Effector memory CD4-positive, alpha-beta T cell (primary cell): ENCODE data around the gene CARD8.

Experiments used
- DNase-seq, 3 donors: peaks; one replicate each; pipeline ENCODE4 v3.0.0-alpha.2; 2020
- H3K27ac ChIP-seq: 2 replicates; pipeline ENCODE4 v1.7.0; 2013; ENCODE audit warnings: mild to moderate bottlenecking, low read length, moderate library complexity; ENCODE audit not compliant: insufficient read depth, poor library complexity, severe bottlenecking
- H3K27me3 ChIP-seq: replicated peaks from 2 replicates; pipeline ENCODE4 v1.7.0; 2013; ENCODE audit warnings: mild to moderate bottlenecking, low read length; ENCODE audit not compliant: insufficient read depth, control insufficient read depth, poor library complexity, severe bottlenecking
- H3K36me3 ChIP-seq: 2 replicates; pipeline ENCODE4 v1.7.0; 2013; ENCODE audit warnings: mild to moderate bottlenecking, low read length, moderate library complexity; ENCODE audit not compliant: control insufficient read depth, insufficient read depth
- H3K4me1 ChIP-seq: 2 replicates; pipeline ENCODE4 v1.7.0; 2013; ENCODE audit warnings: low read length, mild to moderate bottlenecking; ENCODE audit not compliant: control insufficient read depth, insufficient read depth, poor library complexity, severe bottlenecking
- H3K4me3 ChIP-seq: 2 replicates; pipeline ENCODE4 v1.7.0; 2013; ENCODE audit warnings: low read length, low read depth, mild to moderate bottlenecking; ENCODE audit not compliant: insufficient read depth, poor library complexity, severe bottlenecking
- H3K9me3 ChIP-seq: 2 replicates; pipeline ENCODE4 v1.7.0; 2013; ENCODE audit warnings: mild to moderate bottlenecking, low read length, moderate library complexity; ENCODE audit not compliant: control insufficient read depth

CARD8 gene

GRCh38 chr19:48196321-48196763 lies 59.4 kb downstream of the CARD8 start:
- Histone ChIP-seq H3K27me3 (no peaks in the 10 kb centered on the region), H3K27ac (no peak overlapping the region), H3K4me3 (no peak overlapping the region), H3K36me3 (no peaks in the 10 kb centered on the region), H3K9me3 (no peaks in the 10 kb centered on the region), H3K4me1 (no peaks in the 10 kb centered on the region)
- DNase-seq: no peak

DNA sequence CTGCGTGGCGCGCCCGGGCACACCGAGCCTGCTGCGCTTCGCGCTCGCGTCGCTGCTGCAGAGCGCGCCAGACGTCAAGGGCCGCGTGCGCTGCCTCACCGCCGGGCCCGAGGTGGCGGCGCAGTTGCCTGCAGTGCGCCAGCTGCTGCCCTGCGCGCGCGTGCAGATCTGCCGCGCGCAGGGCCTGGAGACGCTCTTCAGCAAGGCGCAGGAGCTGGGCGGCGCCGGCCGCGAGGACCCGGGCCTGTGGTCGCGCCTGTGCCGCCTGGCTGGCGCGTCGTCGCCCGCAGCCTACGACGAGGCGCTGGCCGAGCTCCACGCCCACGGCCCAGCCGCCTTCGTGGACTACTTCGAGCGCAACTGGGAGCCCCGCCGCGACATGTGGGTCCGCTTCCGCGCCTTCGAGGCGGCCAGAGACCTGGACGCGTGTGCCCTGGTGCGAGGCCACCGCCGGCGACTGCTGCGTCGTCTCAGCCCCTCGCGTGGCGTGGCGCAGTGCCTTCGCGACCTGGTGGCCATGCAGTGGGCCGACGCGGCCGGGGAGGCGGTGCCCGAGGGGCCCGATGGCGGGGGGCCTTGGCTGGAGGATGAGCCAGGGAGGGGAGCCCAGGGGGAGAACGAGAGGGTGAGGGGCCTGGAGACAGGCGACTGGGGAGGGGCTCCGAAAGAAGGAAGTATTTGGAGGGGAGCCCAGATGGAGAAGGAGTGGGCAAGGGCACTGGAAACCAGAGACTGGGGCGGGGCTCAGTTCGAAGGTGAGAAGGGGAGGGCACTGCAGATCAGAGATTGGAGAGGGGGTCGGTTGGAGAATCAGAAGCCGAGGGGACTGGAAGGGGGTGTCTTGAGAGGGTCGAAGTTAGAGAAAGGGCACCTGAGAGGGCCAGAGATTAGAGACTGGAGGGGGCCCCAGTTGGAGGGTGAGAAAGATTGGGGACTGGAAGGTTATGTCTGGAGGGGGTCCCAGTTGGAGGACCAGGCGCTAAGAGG lies 60.6 kb downstream of the CARD8 start:
- Histone ChIP-seq H3K4me3 (no peak overlapping the region), H3K27ac (no peak overlapping the region), H3K9me3 (no peaks in the 10 kb centered on the region), H3K27me3 (no peaks in the 10 kb centered on the region), H3K4me1 (no peaks in the 10 kb centered on the region), H3K36me3 (no peaks in the 10 kb centered on the region)
- no peak for DNase-seq

DNA sequence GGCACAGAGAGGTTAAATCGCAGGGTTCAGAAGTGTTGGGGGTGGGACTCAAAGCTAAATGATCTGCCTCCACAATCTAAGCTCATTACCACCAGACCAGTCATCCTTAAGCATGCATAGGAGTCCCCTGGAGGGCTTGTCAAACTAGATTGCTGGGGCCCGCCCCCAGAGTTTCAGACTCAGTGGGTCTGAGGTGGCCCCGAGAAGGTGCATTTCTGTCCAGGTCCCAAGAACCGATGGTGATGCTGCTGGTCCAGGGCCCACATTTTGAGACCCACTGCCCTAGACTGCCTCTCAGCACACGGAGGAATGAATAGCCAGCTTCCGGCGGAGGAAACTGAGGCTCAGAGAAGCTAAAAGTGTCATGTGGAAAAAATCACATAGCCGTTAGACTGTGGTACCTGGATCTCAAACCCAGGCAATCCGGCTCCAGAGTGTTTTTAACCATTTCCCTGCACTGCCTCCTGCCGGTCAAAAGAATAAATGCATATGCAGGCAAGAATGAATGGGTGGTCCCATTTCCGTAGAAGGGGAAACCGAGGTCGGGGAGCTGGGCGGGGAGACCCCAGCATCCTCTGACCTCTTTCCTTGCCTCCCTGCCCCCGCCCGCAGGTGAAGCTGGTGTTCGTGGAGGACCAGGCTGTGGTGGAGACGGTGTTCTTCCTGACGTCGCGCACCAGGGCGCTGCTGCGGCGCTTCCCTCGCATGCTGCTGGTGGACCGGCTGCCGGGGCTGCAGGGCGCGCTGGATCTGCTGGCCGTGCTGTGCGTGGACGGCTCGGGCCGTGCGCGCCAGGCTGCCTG lies 61.5 kb downstream of the CARD8 start:
- no peaks in the 10 kb centered on the region for H3K9me3 ChIP-seq
- no peak overlapping the region for H3K4me3 ChIP-seq
- no peaks in the 10 kb centered on the region for H3K36me3 ChIP-seq
- H3K27ac ChIP-seq: no peak overlapping the region
- no peak for DNase-seq
- no peaks in the 10 kb centered on the region for H3K27me3 ChIP-seq
- H3K4me1 ChIP-seq: no peaks in the 10 kb centered on the region

- no peak for DNase-seq
These were observed 63.0 kb downstream of the CARD8 start for GRCh38 chr19:48192750-48193149.

GRCh38 chr19:48190885-48191284 lies 64.8 kb downstream of the CARD8 start:
- Histone ChIP-seq H3K4me3 (no peak overlapping the region), H3K36me3 (no peaks in the 10 kb centered on the region), H3K27me3 (no peaks in the 10 kb centered on the region), H3K9me3 (no peaks in the 10 kb centered on the region), H3K4me1 (no peaks in the 10 kb centered on the region), H3K27ac (no peak overlapping the region)
- DNase-seq: no peak

More at GRCh38 chr19:48192750-48193149, 63.0 kb downstream of the CARD8 start:
- Histone ChIP-seq H3K36me3 (no peaks in the 10 kb centered on the region), H3K4me3 (no peak overlapping the region), H3K4me1 (no peaks in the 10 kb centered on the region), H3K9me3 (no peaks in the 10 kb centered on the region), H3K27ac (no peak overlapping the region), H3K27me3 (no peaks in the 10 kb centered on the region)

DNA sequence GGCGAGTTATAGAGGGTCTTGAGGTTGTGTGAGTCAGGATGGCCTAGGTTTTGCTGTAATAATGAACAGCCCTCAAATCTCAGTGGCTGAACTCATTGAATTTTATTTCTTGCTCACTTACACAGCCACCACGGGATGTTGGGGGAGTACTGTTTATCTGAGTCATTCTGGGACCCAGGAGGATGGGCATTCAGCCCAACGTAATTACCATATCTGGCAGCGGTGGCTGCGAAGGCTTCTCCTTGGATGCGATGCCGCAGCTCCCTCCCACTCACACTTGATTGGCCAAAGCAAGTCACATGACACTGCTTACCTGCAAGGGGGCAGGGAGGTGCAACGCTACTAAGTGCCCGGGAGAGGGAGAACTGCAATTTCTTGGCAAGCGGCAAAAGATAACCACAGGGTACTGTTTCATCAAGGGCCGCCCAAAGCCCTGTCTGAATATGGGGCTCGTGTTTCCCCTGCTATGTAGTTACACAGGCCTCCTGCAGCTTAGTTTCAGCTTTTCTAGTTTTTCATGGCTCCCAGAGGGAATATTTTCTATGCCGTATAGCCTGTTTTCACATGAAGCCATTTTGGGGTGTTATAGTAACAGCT lies 65.3 kb downstream of the CARD8 start:
- H3K36me3 ChIP-seq: no peaks in the 10 kb centered on the region
- H3K27me3 ChIP-seq: no peaks in the 10 kb centered on the region
- H3K9me3 ChIP-seq: no peaks in the 10 kb centered on the region
- H3K4me1 ChIP-seq: no peaks in the 10 kb centered on the region
- DNase-seq: peak; percentile 11 to 63 (median 54)
- H3K4me3 ChIP-seq: no peak overlapping the region
- H3K27ac ChIP-seq: no peak overlapping the region

DNA sequence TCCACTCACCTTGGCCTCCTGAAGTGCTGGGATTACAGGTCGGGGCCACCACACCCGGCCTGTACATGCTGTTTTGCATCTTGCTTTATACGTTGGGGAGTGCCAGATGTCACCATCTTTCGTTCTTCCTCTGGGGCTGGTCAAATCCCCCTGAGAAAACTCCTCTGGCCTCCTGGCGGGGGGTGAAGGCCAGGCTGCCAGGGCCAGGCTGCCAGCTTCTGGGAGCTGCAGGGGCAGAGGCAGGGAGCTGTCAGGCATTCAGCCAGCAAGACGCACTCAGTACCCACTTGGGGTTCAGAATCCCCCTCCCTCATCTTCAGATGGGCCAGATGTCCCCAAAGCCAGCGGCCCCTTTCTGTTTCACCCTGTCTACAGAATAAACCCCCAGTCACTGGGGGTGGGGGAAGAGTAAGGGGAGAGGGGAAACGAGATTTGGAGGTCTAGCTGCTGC lies 69.1 kb downstream of the CARD8 start:
- H3K4me1 ChIP-seq: no peaks in the 10 kb centered on the region
- H3K9me3 ChIP-seq: peaks cover 3% of the 10 kb centered on the region
- H3K36me3 ChIP-seq: no peaks in the 10 kb centered on the region
- DNase-seq: no peak
- H3K27ac ChIP-seq: no peak overlapping the region
- no peak overlapping the region for H3K4me3 ChIP-seq
- H3K27me3 ChIP-seq: no peaks in the 10 kb centered on the region

- H3K27me3 ChIP-seq: no peaks in the 10 kb centered on the region
- H3K36me3 ChIP-seq: no peaks in the 10 kb centered on the region
- no peaks in the 10 kb centered on the region for H3K4me1 ChIP-seq
- H3K27ac ChIP-seq: no peak overlapping the region
- no peak overlapping the region for H3K4me3 ChIP-seq
- H3K9me3 ChIP-seq: peaks cover 7% of the 10 kb centered on the region
- DNase-seq: no peak
These were observed 69.7 kb downstream of the CARD8 start for GRCh38 chr19:48186015-48186414.

DNA sequence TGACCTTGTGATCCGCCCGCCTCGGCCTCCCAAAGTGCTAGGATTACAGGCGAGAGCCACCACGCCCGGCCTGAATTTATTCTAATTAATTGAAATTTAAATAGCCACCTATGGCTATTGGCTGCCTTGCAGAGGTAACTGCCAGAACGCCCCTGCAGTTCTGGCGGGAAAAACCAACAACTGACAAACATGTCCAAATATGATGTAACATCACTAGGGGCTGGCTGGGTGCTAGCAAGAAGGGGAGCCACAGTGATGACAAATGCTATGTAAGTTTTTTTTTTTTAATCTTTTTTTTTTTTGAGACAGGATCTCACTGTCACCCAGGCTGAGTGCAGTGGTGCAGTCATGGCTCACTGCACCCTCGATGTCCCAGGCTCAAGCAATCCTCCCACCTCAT lies 72.4 kb downstream of the CARD8 start:
- no peak overlapping the region for H3K4me3 ChIP-seq
- no peaks in the 10 kb centered on the region for H3K36me3 ChIP-seq
- DNase-seq: no peak

More for the DNA sequence above, 72.4 kb downstream of the CARD8 start:
- no peak overlapping the region for H3K27ac ChIP-seq
- peaks cover 7% of the 10 kb centered on the region for H3K9me3 ChIP-seq
- H3K4me1 ChIP-seq: no peaks in the 10 kb centered on the region
- no peaks in the 10 kb centered on the region for H3K27me3 ChIP-seq
